ENCODE measurements around the gene CBR3. TPM values are rescaled to one million over a fixed set of nuclear protein-coding genes. Genes with fewer than 3 reads are reported as not detected.

The CBR3 gene
- total RNA-seq, 1 donor from 2014 or later: 3.5 TPM

GRCh38 chr21:36100971-36101641 lies 33.8 kb upstream of the CBR3 start:
- DNase-seq (ENCODE audit: low spot score): no peak
- Mint-ChIP-seq H3K27ac (ENCODE audit: unreplicated experiment) (no peak overlapping the region), H3K27me3 (ENCODE audit: low read depth) (peaks cover 32% of the 10 kb centered on the region), H3K9me3 (ENCODE audit: low read depth) (no peaks in the 10 kb centered on the region), H3K4me3 (ENCODE audit: unreplicated experiment) (no peak overlapping the region), H3K4me1 (ENCODE audit: low read depth) (peaks cover 27% of the 10 kb centered on the region), H3K36me3 (ENCODE audit: low read depth) (no peaks in the 10 kb centered on the region)
- no peak for TF ChIP-seq CTCF (IDR thresholded peaks at IDR 0.05)

GRCh38 chr21:36103434-36103833 lies 31.4 kb upstream of the CBR3 start:
- Mint-ChIP-seq H3K27ac (ENCODE audit: unreplicated experiment) (no peak overlapping the region), H3K27me3 (ENCODE audit: low read depth) (peaks cover 48% of the 10 kb centered on the region), H3K9me3 (ENCODE audit: low read depth) (no peaks in the 10 kb centered on the region), H3K36me3 (ENCODE audit: low read depth) (no peaks in the 10 kb centered on the region), H3K4me1 (ENCODE audit: low read depth) (peaks cover 10% of the 10 kb centered on the region), H3K4me3 (ENCODE audit: unreplicated experiment) (no peak overlapping the region)
- DNase-seq (ENCODE audit: low spot score): no peak
- no peak for TF ChIP-seq CTCF (IDR thresholded peaks at IDR 0.05)

GRCh38 chr21:36104317-36105300 lies 30.3 kb upstream of the CBR3 start:
- DNase-seq (ENCODE audit: low spot score): no peak
- peaks cover 48% of the 10 kb centered on the region for H3K27me3 Mint-ChIP-seq (ENCODE audit: low read depth)
- TF ChIP-seq CTCF (IDR thresholded peaks at IDR 0.05): peak; percentile 67
- H3K4me3 Mint-ChIP-seq (ENCODE audit: unreplicated experiment): peak overlapping the region; percentile 26
- no peak overlapping the region for H3K27ac Mint-ChIP-seq (ENCODE audit: unreplicated experiment)
- H3K36me3 Mint-ChIP-seq (ENCODE audit: low read depth): no peaks in the 10 kb centered on the region
- peaks cover 10% of the 10 kb centered on the region for H3K4me1 Mint-ChIP-seq (ENCODE audit: low read depth)
- H3K9me3 Mint-ChIP-seq (ENCODE audit: low read depth): no peaks in the 10 kb centered on the region

GRCh38 chr21:36105327-36105842 lies 29.5 kb upstream of the CBR3 start:
- Mint-ChIP-seq H3K27ac (ENCODE audit: unreplicated experiment) (no peak overlapping the region), H3K4me1 (ENCODE audit: low read depth) (peaks cover 10% of the 10 kb centered on the region), H3K36me3 (ENCODE audit: low read depth) (no peaks in the 10 kb centered on the region), H3K9me3 (ENCODE audit: low read depth) (no peaks in the 10 kb centered on the region), H3K4me3 (ENCODE audit: unreplicated experiment) (no peak overlapping the region), H3K27me3 (ENCODE audit: low read depth) (peaks cover 45% of the 10 kb centered on the region)
- DNase-seq (ENCODE audit: low spot score): no peak
- no peak for TF ChIP-seq CTCF (IDR thresholded peaks at IDR 0.05)

- H3K36me3 Mint-ChIP-seq (ENCODE audit: low read depth): no peaks in the 10 kb centered on the region
- no peak overlapping the region for H3K27ac Mint-ChIP-seq (ENCODE audit: unreplicated experiment)
- no peak for TF ChIP-seq CTCF (IDR thresholded peaks at IDR 0.05)
- no peaks in the 10 kb centered on the region for H3K9me3 Mint-ChIP-seq (ENCODE audit: low read depth)
- no peak overlapping the region for H3K4me3 Mint-ChIP-seq (ENCODE audit: unreplicated experiment)
- peaks cover 28% of the 10 kb centered on the region for H3K27me3 Mint-ChIP-seq (ENCODE audit: low read depth)
- no peak for DNase-seq (ENCODE audit: low spot score)
- peaks cover 11% of the 10 kb centered on the region for H3K4me1 Mint-ChIP-seq (ENCODE audit: low read depth)
These were observed 25.0 kb upstream of the CBR3 start for GRCh38 chr21:36109868-36110267.
